ENCODE data around the gene ATAD2B. TPM values are rescaled to one million over a fixed set of nuclear protein-coding genes. Genes with fewer than 3 reads are reported as not detected.
A peak's percentile ranks its signal among the peaks of the same experiment; 100 is the strongest.

ATAD2B gene
- total RNA-seq, 1 experiment from 2014 or later = 5.9 TPM

GRCh38 chr2:23843051-23843976 lies 83.6 kb downstream of the ATAD2B start:
- in situ Hi-C loops (cut with HindIII; ENCODE audit: low sequenced_read_pairs) = no loop called here
- DNase-seq (ENCODE audit: low spot score) = no peak

DNA sequence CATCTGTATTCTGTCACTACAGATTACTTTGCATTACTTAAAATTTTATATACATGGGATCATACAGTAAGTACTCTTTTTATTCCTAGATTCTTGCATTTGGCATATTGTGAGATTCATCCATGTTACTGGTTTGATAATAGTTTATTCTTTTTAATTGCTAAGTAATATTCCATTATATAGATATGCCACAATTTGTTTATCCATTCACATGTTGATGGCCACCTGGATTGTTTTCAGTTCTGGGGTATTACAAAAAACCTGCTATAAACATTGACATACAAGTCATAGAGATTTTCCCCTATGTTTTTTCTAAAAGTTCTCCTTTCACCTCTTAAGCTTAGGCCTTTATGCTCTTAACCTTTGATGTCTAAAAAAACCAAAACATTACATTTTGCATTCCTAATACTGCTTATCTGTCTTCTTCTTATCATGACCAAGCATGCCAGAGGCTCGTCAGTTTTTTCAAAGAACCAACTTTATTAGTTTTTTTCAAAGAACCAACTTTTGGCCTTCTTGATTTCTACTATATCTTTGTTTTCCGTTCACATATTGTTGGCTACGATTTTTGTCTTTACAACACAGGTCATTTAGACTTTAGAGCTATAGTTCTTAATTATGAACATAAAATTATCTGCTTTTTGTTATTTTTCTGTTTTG lies 86.9 kb downstream of the ATAD2B start:
- in situ Hi-C loops (cut with HindIII; ENCODE audit: low sequenced_read_pairs) = no loop called here
- no peak for DNase-seq (ENCODE audit: low spot score)

DNA sequence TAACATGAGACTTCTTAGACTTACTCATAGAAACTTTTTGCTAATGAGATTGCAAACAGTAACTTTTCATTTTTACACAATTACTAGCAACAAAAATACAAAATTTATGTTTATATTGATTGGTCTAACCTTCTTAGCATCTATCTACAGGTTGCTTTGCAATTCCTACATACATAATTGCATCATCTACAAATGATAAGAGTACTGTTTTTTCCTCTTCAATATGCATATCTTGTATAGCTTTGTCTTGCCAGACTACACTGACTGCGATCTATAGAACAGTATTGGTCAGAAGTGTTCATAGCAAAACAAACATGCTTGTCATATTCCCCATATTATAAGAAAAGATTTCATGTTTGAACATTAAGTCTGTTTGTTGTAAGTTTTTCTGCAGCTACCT lies 87.9 kb downstream of the ATAD2B start:
- DNase-seq (ENCODE audit: low spot score) = no peak
- in situ Hi-C loops (cut with HindIII; ENCODE audit: low sequenced_read_pairs) = no loop called here

GRCh38 chr2:23838581-23838980 lies 88.3 kb downstream of the ATAD2B start:
- in situ Hi-C loops (cut with HindIII; ENCODE audit: low sequenced_read_pairs) = no loop called here
- DNase-seq (ENCODE audit: low spot score) = no peak

DNA sequence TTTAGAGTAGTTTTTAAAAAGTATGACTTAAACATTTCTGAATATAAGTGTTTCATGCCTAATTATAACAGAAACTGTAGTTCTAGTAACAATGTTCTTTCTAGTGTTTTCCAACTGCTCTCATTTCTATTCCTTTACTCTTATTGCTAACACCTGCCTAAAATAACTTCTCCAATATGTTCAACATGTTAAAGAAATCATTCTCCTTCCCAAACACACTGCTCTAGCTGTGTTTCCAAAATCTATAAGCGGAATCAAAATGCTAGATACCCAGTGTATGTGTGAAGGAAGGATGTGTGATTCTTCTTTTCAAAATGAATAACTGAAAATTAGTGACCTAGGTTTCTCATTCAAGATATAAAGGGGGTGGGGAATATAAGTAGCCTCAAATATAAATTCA lies 89.1 kb downstream of the ATAD2B start:
- no peak for DNase-seq (ENCODE audit: low spot score)
- in situ Hi-C loops (cut with HindIII; ENCODE audit: low sequenced_read_pairs) = no loop called here

DNA sequence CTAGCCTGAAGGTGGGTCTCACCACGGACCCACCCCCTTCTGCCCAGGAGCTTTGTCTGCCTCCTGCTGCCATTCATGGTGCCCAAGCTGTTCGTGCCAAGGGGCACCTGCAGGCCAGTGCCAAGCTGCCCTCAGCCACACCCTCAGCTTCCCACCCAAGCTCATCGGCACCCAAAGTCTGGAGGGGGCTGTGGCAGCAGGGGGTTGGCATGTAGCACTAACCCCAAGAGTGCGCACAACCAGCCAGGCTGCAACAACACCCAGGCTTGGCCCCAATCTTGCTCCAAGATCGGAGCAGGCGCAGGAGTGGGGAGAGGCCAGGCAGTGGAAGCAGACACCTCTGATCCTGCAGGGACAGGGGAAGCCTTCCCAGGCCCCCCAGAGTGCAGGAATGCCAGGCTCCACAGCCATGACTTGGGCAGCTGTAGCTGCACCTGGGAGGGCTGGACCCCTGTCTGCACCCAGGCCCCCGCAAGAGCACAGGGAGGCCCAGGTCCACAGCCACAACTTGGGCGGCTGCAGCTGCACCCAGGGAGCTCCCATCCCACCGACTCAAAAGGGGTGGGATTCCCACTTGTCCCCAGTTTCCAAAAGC lies 89.9 kb downstream of the ATAD2B start:
- in situ Hi-C loops (cut with HindIII; ENCODE audit: low sequenced_read_pairs) = no loop called here

DNA sequence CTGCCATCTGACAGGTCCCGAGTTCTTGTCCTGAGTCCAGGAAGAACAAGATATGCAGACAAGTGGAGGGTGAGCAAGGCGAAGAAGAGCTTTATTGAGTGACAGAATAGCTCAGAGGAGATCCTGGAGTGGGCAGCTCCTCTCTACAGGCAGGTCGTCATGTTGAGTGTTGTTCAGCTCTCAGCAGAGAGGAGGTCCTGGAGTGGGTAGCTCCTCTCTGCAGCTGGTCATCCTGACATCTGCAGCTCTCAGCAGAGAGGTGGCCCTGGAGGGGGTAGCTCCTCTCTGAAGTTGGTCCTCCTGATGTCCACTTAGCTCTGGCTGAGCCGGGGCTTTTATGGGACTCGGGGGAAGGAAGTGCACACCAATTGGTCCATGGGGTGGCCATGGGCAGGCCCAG lies 90.4 kb downstream of the ATAD2B start:
- DNase-seq (ENCODE audit: low spot score) = no peak
- in situ Hi-C loops (cut with HindIII; ENCODE audit: low sequenced_read_pairs) = no loop called here

More for the DNA sequence above, 89.9 kb downstream of the ATAD2B start:
- DNase-seq (ENCODE audit: low spot score) = no peak

- DNase-seq (ENCODE audit: low spot score) = no peak
- in situ Hi-C loops (cut with HindIII; ENCODE audit: low sequenced_read_pairs) = no loop called here
Measured at GRCh38 chr2:23835988-23836387, 90.9 kb downstream of the ATAD2B start.

GRCh38 chr2:23835423-23835822 lies 91.5 kb downstream of the ATAD2B start:
- in situ Hi-C loops (cut with HindIII; ENCODE audit: low sequenced_read_pairs) = no loop called here
- no peak for DNase-seq (ENCODE audit: low spot score)

DNA sequence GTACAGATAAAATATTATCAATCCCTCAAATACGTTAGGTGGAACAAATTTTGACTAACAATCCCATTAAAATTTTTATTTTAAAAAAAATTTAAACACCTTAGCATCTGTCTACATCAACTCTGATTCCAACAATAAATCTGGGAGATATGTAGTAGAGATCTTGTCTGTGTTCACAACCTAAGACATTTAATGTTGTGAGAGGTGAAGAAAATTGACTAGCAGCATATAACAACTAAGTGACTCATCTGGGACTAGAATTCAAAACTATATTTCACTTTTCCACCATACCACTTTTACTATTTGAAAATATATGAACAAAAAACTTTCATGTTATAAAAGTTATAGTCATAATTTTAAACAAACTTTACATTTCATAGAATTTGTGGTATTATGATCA lies 97.9 kb downstream of the ATAD2B start:
- no peak for DNase-seq (ENCODE audit: low spot score)
- in situ Hi-C loops (cut with HindIII; ENCODE audit: low sequenced_read_pairs) = no loop called here

DNA sequence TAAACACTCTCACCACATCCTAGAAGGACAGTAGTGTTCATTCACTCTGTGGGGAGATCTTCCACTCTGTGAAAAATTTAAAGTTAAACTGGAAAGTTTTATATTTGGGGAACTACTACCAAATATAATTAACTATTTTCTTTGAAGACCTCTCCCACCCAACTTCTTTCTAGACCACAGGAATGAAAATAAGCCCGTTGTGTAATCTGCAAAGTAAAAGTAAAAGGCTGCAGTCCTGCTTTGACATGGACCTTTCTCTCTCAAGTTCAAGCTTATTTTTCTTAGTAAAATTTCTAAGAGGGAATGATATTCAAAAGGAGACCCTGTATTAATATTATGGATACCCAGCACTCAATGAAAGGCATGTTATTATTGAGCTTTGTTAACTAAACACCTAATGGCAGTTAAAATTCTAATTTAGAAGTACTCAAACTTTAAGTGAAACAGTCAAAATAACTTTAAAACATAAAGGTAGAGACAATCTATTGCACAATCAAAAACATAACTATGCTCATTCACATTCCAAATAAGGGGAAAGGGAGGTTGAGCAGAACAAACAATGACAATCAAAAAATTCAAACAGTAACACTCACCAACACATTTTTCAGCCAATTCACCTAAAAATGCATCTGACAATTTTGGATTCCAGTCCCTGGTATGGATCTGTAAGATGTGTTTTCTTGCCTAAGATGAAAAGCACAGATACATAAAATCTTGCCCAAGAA lies 98.5 kb downstream of the ATAD2B start:
- no peak for DNase-seq (ENCODE audit: low spot score)
- in situ Hi-C loops (cut with HindIII; ENCODE audit: low sequenced_read_pairs) = no loop called here

DNA sequence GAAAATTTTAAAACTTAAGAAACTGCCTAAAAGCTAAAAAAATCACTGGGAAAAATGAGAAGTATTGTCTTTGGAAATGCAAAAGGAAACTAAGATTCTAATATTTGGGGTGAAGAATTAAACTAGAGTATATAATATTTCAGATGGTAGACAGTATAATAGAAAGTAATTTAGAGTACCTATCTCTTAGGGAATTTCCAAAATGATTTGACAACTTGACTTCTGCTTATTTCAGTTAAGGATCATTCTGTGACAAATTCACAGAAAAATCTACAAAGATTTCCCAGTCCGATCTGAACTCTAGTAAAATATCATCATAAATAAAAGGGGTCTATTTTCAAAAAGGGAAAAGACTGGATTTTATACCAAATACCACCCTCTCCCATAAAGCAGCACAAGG lies 99.6 kb downstream of the ATAD2B start:
- DNase-seq (ENCODE audit: low spot score) = no peak
- in situ Hi-C loops (cut with HindIII; ENCODE audit: low sequenced_read_pairs) = no loop called here

- in situ Hi-C loops (cut with HindIII; ENCODE audit: low sequenced_read_pairs) = no loop called here
Measured at GRCh38 chr2:23826771-23827170, 100.2 kb downstream of the ATAD2B start.

DNA sequence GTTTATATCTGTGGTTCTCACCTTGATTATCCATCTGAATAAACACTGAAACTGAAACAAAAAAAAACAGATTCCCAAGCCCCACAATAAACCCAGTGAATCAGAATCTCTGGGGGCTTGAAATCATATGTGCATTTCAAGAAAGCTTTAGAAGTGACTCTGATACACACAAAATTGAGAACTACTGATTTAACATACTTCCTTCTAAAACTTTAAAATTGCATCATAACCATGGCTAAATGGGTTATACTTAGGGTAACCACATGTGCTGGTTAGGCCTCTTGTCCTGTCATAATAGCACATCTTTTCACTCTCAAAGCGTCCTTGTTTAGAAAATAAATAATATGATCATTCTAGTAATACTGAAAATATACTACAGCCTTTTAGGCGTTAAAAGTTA lies 100.9 kb downstream of the ATAD2B start:
- DNase-seq (ENCODE audit: low spot score) = no peak
- in situ Hi-C loops (cut with HindIII; ENCODE audit: low sequenced_read_pairs) = no loop called here

More at GRCh38 chr2:23826771-23827170, 100.2 kb downstream of the ATAD2B start:
- DNase-seq (ENCODE audit: low spot score) = no peak

DNA sequence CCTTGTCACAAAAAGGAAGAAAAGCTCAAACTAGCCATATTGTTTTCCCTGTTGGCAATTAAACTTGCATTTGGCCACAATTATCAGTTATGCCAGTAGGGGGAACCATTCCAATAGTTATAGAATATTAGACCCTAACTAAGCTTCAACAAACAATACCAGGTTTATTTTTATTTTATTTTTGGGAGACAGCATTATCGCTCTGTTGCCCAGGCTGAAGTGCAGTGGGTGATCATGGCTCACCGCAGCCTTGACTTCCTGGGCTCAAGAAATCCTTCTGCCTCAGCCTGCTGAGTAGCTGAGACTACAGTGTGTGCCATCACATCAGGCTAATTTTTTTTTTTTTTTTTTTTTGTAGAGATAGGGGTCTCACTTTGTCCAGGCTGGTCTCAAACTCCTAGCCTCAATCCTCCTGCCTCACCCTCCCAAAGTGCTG lies 102.1 kb downstream of the ATAD2B start:
- in situ Hi-C loops (cut with HindIII; ENCODE audit: low sequenced_read_pairs) = no loop called here
- DNase-seq (ENCODE audit: low spot score) = peak; percentile 60

DNA sequence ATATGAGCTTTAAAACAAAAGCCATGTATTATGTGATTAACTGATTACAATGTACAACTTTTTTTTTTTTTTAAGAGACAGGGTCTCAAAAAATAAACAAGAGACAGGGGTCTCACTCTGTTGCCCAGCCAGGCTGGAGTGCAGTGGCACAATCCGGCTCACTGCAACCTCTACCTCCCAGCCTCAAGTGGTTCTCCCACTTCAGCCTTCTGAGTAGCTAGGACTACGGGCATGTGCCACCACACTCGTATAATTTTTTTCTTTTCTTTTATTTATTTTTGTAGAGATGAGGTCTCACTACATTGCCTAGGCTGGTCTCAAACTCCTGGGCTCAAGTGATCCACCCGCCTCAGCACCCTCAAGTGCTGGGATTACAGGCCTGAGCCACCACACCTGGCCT lies 103.1 kb downstream of the ATAD2B start:
- DNase-seq (ENCODE audit: low spot score) = no peak
- in situ Hi-C loops (cut with HindIII; ENCODE audit: low sequenced_read_pairs) = no loop called here

DNA sequence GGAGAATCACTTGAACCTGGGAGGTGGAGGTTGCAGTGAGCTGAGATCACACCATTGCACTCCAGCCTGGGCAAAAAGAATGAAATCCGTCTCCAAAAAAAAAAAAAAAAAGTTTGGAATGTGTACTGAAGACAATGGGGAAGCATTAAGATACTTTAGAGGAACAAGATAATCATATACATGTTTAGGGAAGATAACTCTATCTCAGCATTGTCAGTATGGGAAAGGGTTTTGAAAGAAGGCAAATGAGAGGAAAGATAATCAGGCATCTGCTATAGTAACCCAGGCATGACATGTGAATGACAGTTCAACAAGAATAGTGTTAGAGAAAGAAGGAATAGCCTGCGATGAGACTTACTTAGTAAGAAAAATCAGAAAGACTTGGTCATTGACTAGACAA lies 112.0 kb downstream of the ATAD2B start:
- no peak for DNase-seq (ENCODE audit: low spot score)
- in situ Hi-C loops (cut with HindIII; ENCODE audit: low sequenced_read_pairs) = no loop called here

- in situ Hi-C loops (cut with HindIII; ENCODE audit: low sequenced_read_pairs) = no loop called here
- DNase-seq (ENCODE audit: low spot score) = no peak
Measured at GRCh38 chr2:23813438-23813837, 113.5 kb downstream of the ATAD2B start.

DNA sequence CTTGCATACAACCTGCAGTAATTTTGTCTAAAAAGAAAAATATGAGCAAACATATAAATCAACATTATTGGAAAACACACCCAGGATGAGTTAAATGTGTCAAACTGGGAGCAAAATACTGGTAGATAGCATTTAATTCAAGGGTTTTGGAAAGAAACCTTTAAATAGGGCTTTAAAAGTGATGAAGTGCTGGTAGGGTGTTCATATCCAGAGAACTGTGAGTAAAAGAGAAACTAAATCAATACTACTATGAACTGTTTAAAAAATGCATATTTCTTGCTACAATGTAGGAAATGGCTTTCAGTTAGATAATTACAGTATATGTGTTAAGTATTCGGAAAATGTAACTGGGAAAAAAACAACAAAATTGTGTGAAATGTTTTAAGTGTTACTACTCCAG lies 117.8 kb downstream of the ATAD2B start:
- DNase-seq (ENCODE audit: low spot score) = no peak
- in situ Hi-C loops (cut with HindIII; ENCODE audit: low sequenced_read_pairs) = no loop called here
